Gastrocnemius medialis (tissue), 4 donors: ENCODE results near the gene PCDH18. TPM values are rescaled to one million over a fixed set of nuclear protein-coding genes. Genes with fewer than 3 reads are reported as not detected.
A peak's percentile ranks its signal among the peaks of the same experiment; 100 is the strongest.
"Not testable (repeated sequence)": the region's sequence is repeated elsewhere in the genome, so short reads cannot be mapped to it uniquely, and the experiment has no call there.

ENCODE experiments used
- ATAC-seq, 2 donors: fragments of 150-250 bp; one replicate each; pipeline ENCODE4 v1.9.1; 2016
- DNase-seq, 2 donors: peaks; one replicate each; pipeline ENCODE4 v3.0.0-alpha.2; 2019
- H3K27ac ChIP-seq, 4 donors: fragments of 200-600 bp; sonication (generic); 1 replicate in 1 of 4; 2 replicates in 3 of 4; pipeline ENCODE4 v1.5.1; 2016 to 2018; ENCODE audit warnings: mild to moderate bottlenecking in 2 of 4, moderate library complexity in 1 of 4
- H3K27me3 ChIP-seq, 3 donors: fragments of 200-600 bp; sonication (generic) in 2 of 3; 1 replicate in 1 of 3; 2 replicates in 2 of 3; pipeline versions ENCODE4 v1.5.1 to v1.6.0; 2016 to 2019; ENCODE audit warnings: mild to moderate bottlenecking in 1 of 3, moderate library complexity in 1 of 3
- H3K36me3 ChIP-seq, 2 donors: fragments of 200-600 bp; sonication (generic) in 1 of 2; one replicate each; pipeline ENCODE4 v1.5.1; 2017 to 2018
- H3K4me1 ChIP-seq, 2 donors: fragments of 200-600 bp; sonication (generic) in 1 of 2; one replicate each; pipeline ENCODE4 v1.5.1; 2016 to 2017; ENCODE audit warnings: mild to moderate bottlenecking in 2 of 2
- H3K4me3 ChIP-seq, 4 donors: fragments of 200-600 bp; sonication (generic) in 3 of 4; 1 replicate in 1 of 4; 2 replicates in 3 of 4; pipeline ENCODE4 v1.5.1; 2016 to 2019; ENCODE audit warnings: mild to moderate bottlenecking in 2 of 4
- H3K9me3 ChIP-seq, 3 donors: fragments of 200-600 bp; sonication (generic) in 2 of 3; 1 replicate in 1 of 3; 2 replicates in 2 of 3; pipeline ENCODE4 v1.5.1; 2016 to 2019
- CTCF ChIP-seq, 5 experiments: fragments of 450-650 bp in 3 of 5; fragments of 200-600 bp in 2 of 5; sonication (generic) in 2 of 5; IDR thresholded peaks in 4 of 5; conservative IDR thresholded peaks in 1 of 5; 1 replicate in 4 of 5; 2 replicates in 1 of 5; pipeline ENCODE4 v1.5.1; 2016 to 2019; ENCODE audit warnings: antibody characterized with exemption in 5 of 5, mild to moderate bottlenecking in 3 of 5, moderate library complexity in 3 of 5
- POLR2A ChIP-seq, 2 donors: fragments of 450-650 bp; IDR thresholded peaks; one replicate each; pipeline ENCODE4 v1.6.1; 2017; ENCODE audit warnings: antibody characterized with exemption in 2 of 2, mild to moderate bottlenecking in 2 of 2, moderate library complexity in 2 of 2
- in situ Hi-C, 4 donors: fragments of 200-750 bp; cut with MboI; loops; one replicate each; pipeline versions ENCODE4 v1.15.0 to v1.8.0; 2017; ENCODE audit warnings: low sequenced_read_pairs in 4 of 4
- intact Hi-C: fragments of 100-400 bp; cut with DNase I; formaldehyde crosslinking; loops from one replicate; pipeline ENCODE4 v1.15.1; 2023; ENCODE audit warnings: low total_unique reads
- total RNA-seq, 4 donors: library from RNA; depleted of rRNA; stranded (reverse); fragments of >200 nt; gene quantifications; one replicate each; pipeline versions ENCODE4 v1.1.0 to v1.2.3, GENCODE V29; 2016

The PCDH18 gene
- total RNA-seq, 4 donors from 2014 or later: 2.3 to 10.5 (median 5.9) TPM

GRCh38 chr4:137519406-137519805 is 12.9 kb downstream of the PCDH18 start:
- Histone ChIP-seq H3K9me3 (no peaks in the 10 kb centered on the region), H3K4me3 (no peak overlapping the region), H3K27ac (no peak overlapping the region), H3K27me3 (no peaks in the 10 kb centered on the region), H3K4me1 (peaks cover 0 to 2% of the 10 kb centered on the region in 2 donors), H3K36me3 (no peaks in the 10 kb centered on the region)
- no peak for TF ChIP-seq CTCF (IDR thresholded peaks at IDR 0.05 in 4 of 5, conservative IDR thresholded peaks at IDR 0.05 in 1 of 5)
- TF ChIP-seq POLR2A (IDR thresholded peaks at IDR 0.05): no peak
- ATAC-seq: no peak
- intact Hi-C loops: no loop called here
- DNase-seq: no peak
- in situ Hi-C loops: no loop called here

- H3K27ac ChIP-seq, DNase-seq, H3K27me3 ChIP-seq, H3K4me3 ChIP-seq, H3K4me1 ChIP-seq, ATAC-seq, in situ Hi-C loops, H3K9me3 ChIP-seq, H3K36me3 ChIP-seq, intact Hi-C loops: not testable (repeated sequence)
These were observed 15.0 kb downstream of the PCDH18 start for GRCh38 chr4:137517323-137517722.

- no peaks in the 10 kb centered on the region for H3K36me3 ChIP-seq
- intact Hi-C loops: no loop called here
- no peak for DNase-seq
- in situ Hi-C loops: no loop called here
- no peaks in the 10 kb centered on the region for H3K4me1 ChIP-seq
- no peaks in the 10 kb centered on the region for H3K9me3 ChIP-seq
- TF ChIP-seq POLR2A (IDR thresholded peaks at IDR 0.05) (no peak), CTCF (IDR thresholded peaks at IDR 0.05 in 4 of 5, conservative IDR thresholded peaks at IDR 0.05 in 1 of 5) (no peak)
- ATAC-seq: no peak
- H3K27me3 ChIP-seq: no peaks in the 10 kb centered on the region
- no peak overlapping the region for H3K27ac ChIP-seq
- no peak overlapping the region for H3K4me3 ChIP-seq
These were observed 17.7 kb downstream of the PCDH18 start for GRCh38 chr4:137514406-137515111.

- peak overlapping the region in 2 of 4 donors; percentile 14 to 47 for H3K27ac ChIP-seq
- TF ChIP-seq CTCF (IDR thresholded peaks at IDR 0.05 in 4 of 5, conservative IDR thresholded peaks at IDR 0.05 in 1 of 5) (no peak), POLR2A (IDR thresholded peaks at IDR 0.05) (no peak)
- H3K4me1 ChIP-seq: no peaks in the 10 kb centered on the region
- no peak for DNase-seq
- no peaks in the 10 kb centered on the region for H3K9me3 ChIP-seq
- H3K27me3 ChIP-seq: no peaks in the 10 kb centered on the region
- in situ Hi-C loops (no loop called here), intact Hi-C loops (no loop called here)
- no peaks in the 10 kb centered on the region for H3K36me3 ChIP-seq
- ATAC-seq: peak; percentile 70 to 75
- H3K4me3 ChIP-seq: no peak overlapping the region
These were observed 21.6 kb downstream of the PCDH18 start for GRCh38 chr4:137510557-137511265.

- in situ Hi-C loops: no loop called here
- no peak for TF ChIP-seq CTCF (IDR thresholded peaks at IDR 0.05 in 4 of 5, conservative IDR thresholded peaks at IDR 0.05 in 1 of 5)
- no peak for TF ChIP-seq POLR2A (IDR thresholded peaks at IDR 0.05)
- ATAC-seq: no peak
- Histone ChIP-seq H3K36me3 (no peaks in the 10 kb centered on the region), H3K27me3 (no peaks in the 10 kb centered on the region), H3K27ac (no peak overlapping the region), H3K4me3 (no peak overlapping the region), H3K9me3 (no peaks in the 10 kb centered on the region), H3K4me1 (no peaks in the 10 kb centered on the region)
- intact Hi-C loops: no loop called here
- DNase-seq: no peak
These were observed 22.4 kb downstream of the PCDH18 start for GRCh38 chr4:137509855-137510282.
